Stimulated activated CD8-positive, alpha-beta memory T cell treated with anti-CD3 and anti-CD28 coated beads, Interleukin-4, amount 100 ng/mL, for 48 hours (primary cell): Measurements from ENCODE around the gene KLHL2.

ENCODE experiments used
- DNase-seq: peaks from one replicate; pipeline ENCODE4 v3.0.0-alpha.2; 2020

KLHL2 gene

DNA sequence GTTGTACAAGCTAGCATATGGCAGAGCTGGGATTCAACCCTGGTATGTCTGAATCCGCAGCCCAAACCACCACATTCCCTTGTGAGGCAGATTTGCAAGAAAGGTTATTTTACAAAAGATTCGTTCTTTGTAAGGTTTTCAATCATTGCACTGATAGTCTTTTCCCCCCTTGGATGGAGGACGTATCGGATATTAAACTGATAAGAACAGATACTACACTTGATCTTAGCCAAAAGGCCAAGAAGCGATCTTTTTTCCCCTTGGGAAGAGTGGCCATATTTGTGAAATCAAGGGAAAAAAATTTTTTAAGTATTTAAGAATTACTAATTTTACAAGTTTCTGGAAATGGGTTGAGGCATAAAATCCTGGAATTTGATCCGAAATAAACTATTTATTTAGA is 85.7 kb downstream of the KLHL2 start:
- no peak for DNase-seq

DNA sequence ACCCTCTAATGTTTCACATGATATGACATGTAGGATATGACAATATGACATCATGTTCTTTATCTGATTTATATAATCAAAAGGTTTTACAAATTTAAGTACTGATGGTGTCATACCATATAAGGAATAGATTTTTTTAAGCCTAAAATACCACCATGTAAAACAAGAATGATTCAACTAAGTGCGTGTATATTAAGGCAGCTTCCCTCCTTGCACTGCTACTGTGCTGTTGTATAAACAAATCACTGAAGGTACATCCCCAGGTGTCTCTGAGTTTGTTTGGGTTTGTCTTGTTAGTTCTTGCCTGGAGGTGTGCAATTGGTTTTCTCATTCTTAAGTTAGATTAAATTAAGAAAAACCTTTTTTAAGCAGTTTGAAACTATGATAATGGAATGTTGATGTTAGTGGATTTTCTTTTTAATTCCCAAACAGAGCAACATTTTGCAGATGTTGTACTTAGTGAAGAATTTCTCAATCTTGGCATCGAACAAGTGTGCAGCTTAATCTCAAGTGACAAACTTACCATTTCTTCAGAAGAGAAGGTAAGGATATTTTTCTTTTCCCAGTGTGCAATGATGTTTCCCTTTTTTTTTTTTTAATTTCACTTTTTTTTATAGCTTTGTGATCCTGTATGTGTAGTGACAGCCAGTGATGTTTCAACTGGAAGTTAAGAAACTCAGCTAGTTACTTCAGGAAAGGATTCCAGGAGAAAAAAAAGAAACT is 86.7 kb downstream of the KLHL2 start:
- no peak for DNase-seq

DNA sequence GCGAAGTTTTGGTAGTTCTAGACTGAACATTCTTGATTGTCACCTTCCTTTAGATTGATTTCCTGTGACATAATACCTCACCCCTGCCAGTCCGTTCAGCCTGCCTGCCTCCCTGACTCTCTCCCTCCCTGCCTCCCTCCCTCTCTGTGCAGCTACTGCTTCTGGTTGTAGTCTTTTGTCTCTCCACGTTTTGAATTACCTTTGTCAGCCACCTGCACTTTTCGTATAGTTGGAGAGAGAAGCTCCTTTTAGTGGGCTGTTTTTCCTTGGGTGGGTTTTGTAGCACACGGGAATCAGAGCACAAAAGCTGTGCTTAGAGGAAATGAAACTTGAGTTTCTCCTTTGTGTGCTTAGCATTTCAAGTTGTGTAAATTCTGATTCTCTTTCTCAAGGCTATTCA is 87.5 kb downstream of the KLHL2 start:
- DNase-seq, result no peak

DNA sequence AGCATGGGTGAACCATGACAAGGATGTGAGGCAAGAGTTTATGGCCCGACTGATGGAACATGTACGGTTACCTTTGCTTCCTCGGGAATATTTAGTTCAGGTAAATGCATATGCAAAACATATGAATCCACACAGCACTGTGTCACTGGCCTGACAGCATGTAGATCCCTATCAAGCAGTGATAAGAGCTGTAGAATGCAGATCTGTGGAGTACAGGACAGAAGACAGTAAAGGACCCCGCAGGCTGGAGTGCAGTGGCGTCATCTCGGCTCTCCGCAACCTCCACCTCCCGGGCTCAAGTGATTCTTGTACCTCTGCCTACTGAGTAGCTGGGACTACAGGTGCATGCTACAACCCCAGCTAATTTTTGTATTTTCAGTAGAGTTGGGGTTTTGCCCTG is 90.3 kb downstream of the KLHL2 start:
- DNase-seq, result no peak

DNA sequence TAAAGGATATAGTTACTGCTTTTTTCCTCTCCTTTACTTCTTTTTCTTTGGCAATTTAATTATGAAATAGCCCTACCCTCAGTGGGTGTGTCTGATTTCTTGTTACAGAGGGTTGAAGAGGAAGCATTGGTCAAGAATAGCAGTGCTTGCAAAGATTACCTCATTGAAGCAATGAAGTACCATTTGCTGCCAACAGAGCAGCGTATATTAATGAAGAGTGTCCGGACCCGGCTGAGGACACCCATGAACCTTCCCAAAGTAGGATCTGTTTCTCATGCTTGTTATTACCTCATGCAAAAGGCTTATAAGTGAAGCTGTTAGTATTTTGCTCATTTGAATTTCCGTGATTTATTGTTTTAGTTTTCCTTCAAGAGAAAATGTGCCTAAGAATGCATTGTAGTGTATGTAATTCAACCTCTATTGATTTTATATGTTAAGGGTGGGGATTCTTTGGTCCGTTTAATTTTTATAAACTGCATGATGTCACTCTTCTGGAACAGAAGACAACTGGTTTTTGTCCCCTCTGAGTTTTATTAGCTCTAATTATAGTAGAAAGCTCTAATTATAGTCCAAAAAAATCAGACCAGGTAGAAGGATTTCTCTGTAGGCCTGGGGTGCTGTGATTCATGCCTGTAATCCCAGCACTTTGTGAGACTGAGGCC is 92.2 kb downstream of the KLHL2 start:
- no peak for DNase-seq

GRCh38 chr4:165301833-165302232 is 94.5 kb downstream of the KLHL2 start:
- DNase-seq, result no peak

GRCh38 chr4:165302658-165303057 is 95.3 kb downstream of the KLHL2 start:
- DNase-seq, result no peak

DNA sequence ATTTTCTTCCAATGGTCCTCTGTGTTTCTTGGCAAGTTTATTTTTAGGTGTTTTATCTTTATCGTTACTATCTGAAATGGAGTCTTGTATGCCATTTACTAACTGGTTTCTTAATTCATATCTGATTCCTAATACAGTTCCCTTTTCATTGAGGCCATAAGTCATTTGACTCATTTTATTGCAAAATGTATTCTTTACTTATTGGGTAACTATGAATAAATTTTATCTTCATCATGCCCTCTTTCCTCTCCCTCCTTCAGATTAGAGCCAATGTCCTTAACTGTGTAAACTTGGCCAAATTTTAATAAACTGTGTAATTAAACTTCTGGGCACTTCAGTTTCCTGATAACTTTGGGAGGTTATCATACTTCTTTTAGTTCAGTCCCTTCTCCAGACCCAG is 100.8 kb downstream of the KLHL2 start:
- no peak for DNase-seq

- DNase-seq, result no peak
Observed at GRCh38 chr4:165308606-165309005, 101.2 kb downstream of the KLHL2 start.

- no peak for DNase-seq
Observed at GRCh38 chr4:165309456-165309855, 102.1 kb downstream of the KLHL2 start.

GRCh38 chr4:165312506-165312905 is 105.1 kb downstream of the KLHL2 start:
- DNase-seq, result no peak

- no peak for DNase-seq
Observed at GRCh38 chr4:165319030-165319429, 111.7 kb downstream of the KLHL2 start.

DNA sequence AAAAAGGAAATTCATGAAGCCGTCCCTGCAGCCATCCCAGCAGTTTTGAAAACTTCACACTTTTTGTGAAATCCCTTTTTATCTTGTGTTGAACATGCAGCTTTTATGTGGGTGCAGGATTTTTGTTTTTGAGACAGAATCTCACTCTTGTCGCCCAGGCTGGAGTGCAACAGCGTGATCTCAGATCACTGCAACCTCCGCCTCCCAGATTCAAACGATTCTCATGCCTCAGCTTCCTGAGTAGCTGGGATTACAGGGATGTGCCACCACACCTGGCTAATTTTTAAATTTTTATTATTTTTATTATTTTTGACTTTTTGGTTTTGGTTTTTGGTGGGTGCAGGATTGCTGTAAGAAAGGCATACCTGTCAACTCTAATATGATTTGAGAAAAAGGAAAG is 112.1 kb downstream of the KLHL2 start:
- DNase-seq, result no peak

DNA sequence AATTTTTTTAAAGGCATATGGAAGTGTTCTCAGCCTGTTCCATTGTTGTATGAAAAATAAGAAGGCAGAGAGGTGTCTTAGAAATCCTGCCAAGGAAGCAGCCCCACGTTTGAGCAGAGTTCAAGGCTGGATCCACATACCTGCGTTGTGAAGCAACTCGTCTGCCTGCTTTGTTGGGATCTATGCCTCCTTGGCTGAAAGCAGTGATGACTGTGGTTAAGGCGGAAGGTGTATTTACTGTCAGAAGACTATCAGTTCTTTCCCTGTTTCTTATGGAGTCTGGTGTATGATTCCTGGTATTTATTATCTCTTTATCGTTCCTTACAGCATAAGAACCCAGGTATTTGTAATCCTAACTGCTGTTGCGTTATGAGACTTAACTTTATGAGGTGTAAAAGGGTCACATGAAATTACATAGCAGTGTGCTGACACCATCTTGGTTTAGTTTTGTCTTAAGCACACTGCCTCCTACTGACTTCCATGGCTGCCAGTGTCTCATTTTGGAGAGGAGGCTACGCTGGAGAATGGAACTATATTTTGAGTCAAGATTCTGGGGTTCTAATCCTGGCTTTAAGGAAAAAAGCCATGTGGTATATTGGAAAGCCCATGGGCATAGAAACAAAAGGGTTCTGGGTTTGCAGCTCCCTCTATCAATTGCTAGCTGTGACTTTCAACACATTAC is 117.0 kb downstream of the KLHL2 start:
- DNase-seq, result no peak

GRCh38 chr4:165324918-165325304 is 117.5 kb downstream of the KLHL2 start:
- DNase-seq, result no peak

GRCh38 chr4:165325732-165326512 is 118.6 kb downstream of the KLHL2 start:
- DNase-seq, result peak; percentile 31

GRCh38 chr4:165326831-165327210 is 119.5 kb downstream of the KLHL2 start:
- peak; percentile 38 for DNase-seq

DNA sequence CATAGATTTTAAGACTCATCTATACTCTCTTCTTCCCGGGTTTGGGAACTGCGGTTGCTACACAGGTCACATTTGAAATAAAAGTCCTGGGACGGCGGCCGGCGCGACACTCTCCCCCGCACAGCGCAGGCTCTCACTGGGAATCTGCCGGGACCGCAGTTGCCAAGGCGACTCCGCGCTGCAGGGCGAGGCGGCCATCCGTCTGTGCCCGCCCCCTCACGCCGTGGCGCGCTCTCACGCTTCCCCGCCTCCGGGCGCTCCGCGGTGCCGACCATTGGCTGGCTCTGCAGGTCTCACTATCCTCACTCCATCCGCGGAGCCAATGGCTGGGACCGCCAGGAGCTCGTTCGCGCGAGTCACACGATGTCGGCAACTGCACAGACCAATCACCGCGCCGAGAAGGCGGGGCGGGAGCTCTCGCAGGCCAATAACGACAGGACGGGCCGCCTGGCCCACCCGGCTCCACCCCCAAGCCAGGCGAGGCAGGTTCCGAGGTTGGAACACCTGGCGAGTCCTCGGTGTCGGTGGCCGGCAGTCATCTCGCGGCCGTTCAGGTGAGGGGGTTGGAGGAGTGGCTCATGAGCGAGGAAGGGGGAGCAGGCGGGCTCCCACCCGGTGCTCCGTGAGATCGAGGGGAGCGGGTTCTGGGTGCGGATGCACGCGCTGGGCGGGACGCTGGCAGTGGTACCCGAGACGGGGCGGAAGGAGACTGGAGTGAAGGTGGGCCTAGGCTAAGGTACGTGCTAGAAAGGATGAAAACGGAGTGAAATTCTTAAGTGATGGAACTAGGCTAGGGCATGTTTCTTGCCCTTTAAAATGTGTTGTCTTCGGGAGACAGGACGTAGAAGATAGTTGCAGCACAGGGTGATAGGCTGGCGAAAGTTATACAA is 120.1 kb downstream of the KLHL2 start, which contains the start of gene MSMO1:
MSMO1 (plus strand) TSS at position 459 of the 890 bp plus-strand sequence. CDS start 5,702 bp downstream, outside the sequence.
- peak; percentile 97 for DNase-seq

GRCh38 chr4:165328101-165328425 is 120.7 kb downstream of the KLHL2 start:
- DNase-seq, result no peak

GRCh38 chr4:165328708-165329107 is 121.3 kb downstream of the KLHL2 start:
- no peak for DNase-seq

DNA sequence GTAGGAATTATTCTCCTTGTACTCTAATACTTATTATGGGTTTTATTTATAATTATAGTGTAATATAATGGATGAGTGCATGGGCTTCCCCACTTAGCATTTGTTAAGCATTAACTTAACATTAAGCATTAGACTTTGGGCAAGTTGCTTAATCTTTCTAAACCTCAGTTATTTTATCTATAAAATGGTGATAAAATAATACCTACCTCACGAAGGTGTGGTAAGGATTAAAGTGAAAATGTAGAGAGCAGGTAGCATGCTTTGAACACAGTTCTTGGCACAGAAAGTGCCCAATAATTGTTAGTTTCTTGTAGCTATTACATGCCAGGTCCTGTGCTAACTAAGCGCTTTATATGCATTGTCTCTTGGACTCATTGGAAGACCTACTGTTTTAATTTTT is 122.7 kb downstream of the KLHL2 start:
- DNase-seq, result no peak

DNA sequence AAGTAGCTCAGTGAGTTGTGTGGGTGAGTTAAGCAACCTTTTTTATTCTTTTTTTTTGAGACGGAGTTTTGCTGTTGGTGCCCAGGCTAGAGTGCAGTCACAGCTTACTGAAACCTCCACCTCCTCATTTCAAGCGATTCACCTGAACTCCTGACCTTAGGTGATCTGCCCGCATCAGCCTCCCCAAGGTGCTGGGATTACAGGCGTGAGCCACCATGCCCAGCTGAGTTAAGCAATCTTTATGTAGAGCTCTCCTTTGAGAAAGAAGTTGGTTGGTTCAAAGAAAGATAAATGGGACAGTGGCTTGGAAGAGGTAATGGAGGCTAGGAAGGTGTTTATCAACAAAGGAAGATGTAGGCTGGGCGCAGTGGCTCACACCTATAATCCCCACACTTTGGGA is 123.3 kb downstream of the KLHL2 start:
- no peak for DNase-seq
